H1 (cell line): ENCODE measurements around the gene GUCY1B1. TPM values are rescaled to one million over a fixed set of nuclear protein-coding genes. Genes with fewer than 3 reads are reported as not detected.

Source experiments
- CTCF ChIA-PET: fragments of 300-600 bp; sonication (Branson Sonifier 250); formaldehyde crosslinking; loops from one replicate; lab custom pipeline; 2021; ENCODE audit not compliant: partially characterized antibody; lab: Charles Lee
- POLR2A ChIA-PET: fragments of 300-600 bp; sonication (Branson Sonifier 250); formaldehyde crosslinking; loops from one replicate; lab custom pipeline; 2021; ENCODE audit warnings: inconsistent platforms; ENCODE audit not compliant: partially characterized antibody; lab: Charles Lee
- DNase-seq, 2 experiments: peaks; one replicate each; pipeline versions ENCODE4 v3.0.0 to v3.0.0-alpha.2; 2010 to 2022; ENCODE audit warnings: low spot score in 2 of 2, low read depth in 1 of 2, mixed read lengths in 1 of 2
- FAIRE-seq: peaks from 2 replicates; lab custom pipeline; 2011; peaks lifted over from hg19 to GRCh38; lab: Jason Lieb, UNC
- H2AFZ ChIP-seq: 2 replicates; pipeline ENCODE4 v1.8.1; 2012; ENCODE audit warnings: low read length, inconsistent platforms
- H2AK5ac ChIP-seq: 2 replicates; pipeline ENCODE4 v1.6.1; 2013; ENCODE audit warnings: low read depth, low read length
- H2BK120ac ChIP-seq: replicated peaks from 2 replicates; pipeline ENCODE3; 2013; ENCODE audit warnings: low read depth, low read length, inconsistent platforms
- H2BK12ac ChIP-seq: 2 replicates; pipeline ENCODE4 v1.6.1; 2013; ENCODE audit warnings: low read depth, low read length
- H2BK15ac ChIP-seq: 2 replicates; pipeline ENCODE4 v1.6.1; 2013; ENCODE audit warnings: low read length
- H2BK20ac ChIP-seq: 2 replicates; pipeline ENCODE4 v1.6.1; 2013; ENCODE audit warnings: low read length
- H2BK5ac ChIP-seq: 2 replicates; pipeline ENCODE4 v1.6.1; 2013; ENCODE audit warnings: low read depth, low read length
- H3K14ac ChIP-seq: 2 replicates; pipeline ENCODE4 v1.6.1; 2013; ENCODE audit warnings: inconsistent platforms; ENCODE audit not compliant: insufficient read length
- H3K18ac ChIP-seq: 2 replicates; pipeline ENCODE4 v1.6.1; 2013; ENCODE audit warnings: low read length; ENCODE audit errors: extremely low read depth
- H3K23ac ChIP-seq: 2 replicates; pipeline ENCODE4 v1.6.1; 2013; ENCODE audit warnings: inconsistent platforms; ENCODE audit not compliant: insufficient read length
- H3K23me2 ChIP-seq: 2 replicates; pipeline ENCODE4 v1.6.1; 2013; ENCODE audit warnings: low read depth, low read length
- H3K27ac ChIP-seq: 2 replicates; pipeline ENCODE4 v1.6.1; 2011; ENCODE audit warnings: low read depth, low read length, inconsistent platforms
- H3K27me3 ChIP-seq, 4 experiments: replicated peaks in 1 of 4; 1 replicate in 1 of 4; 2 replicates in 3 of 4; pipeline versions ENCODE4 v1.6.1 to v1.8.1; 2011 to 2013; ENCODE audit warnings: low read length in 3 of 4, mild to moderate bottlenecking in 3 of 4, inconsistent platforms in 2 of 4, mixed read lengths in 2 of 4, moderate library complexity in 1 of 4; ENCODE audit not compliant: control insufficient read depth in 3 of 4, insufficient read depth in 3 of 4; ENCODE audit errors: extremely low read depth in 1 of 4
- H3K36me3 ChIP-seq, 4 experiments: 2 replicates each; pipeline versions ENCODE4 v1.6.1 to v1.8.1; 2011 to 2013; ENCODE audit warnings: mild to moderate bottlenecking in 4 of 4, low read length in 3 of 4, moderate library complexity in 2 of 4, control low read depth in 1 of 4, inconsistent platforms in 1 of 4; ENCODE audit not compliant: insufficient read depth in 4 of 4, control insufficient read depth in 2 of 4
- H3K4ac ChIP-seq: replicated peaks from 2 replicates; pipeline ENCODE3; 2013; ENCODE audit warnings: low read length, low read depth, mixed read lengths, inconsistent platforms; ENCODE audit not compliant: insufficient read length
- H3K4me1 ChIP-seq, 4 experiments: replicated peaks in 1 of 4; 1 replicate in 1 of 4; 2 replicates in 3 of 4; pipeline versions ENCODE4 v1.6.1 to v1.8.1; 2011 to 2013; ENCODE audit warnings: low read length in 3 of 4, inconsistent platforms in 2 of 4, mixed read lengths in 1 of 4; ENCODE audit not compliant: insufficient read depth in 4 of 4, control insufficient read depth in 3 of 4
- H3K4me2 ChIP-seq, 2 experiments: 2 replicates each; pipeline versions ENCODE4 v1.6.1 to v1.8.1; 2011 to 2013; ENCODE audit warnings: low read depth in 2 of 2, low read length in 2 of 2, control low read depth in 1 of 2, inconsistent platforms in 1 of 2, mild to moderate bottlenecking in 1 of 2; ENCODE audit not compliant: insufficient read depth in 1 of 2
- H3K4me3 ChIP-seq, 4 experiments: fragments of 200-600, 300-600 bp in 1 of 4; sonication (generic), shearing (Covaris generic), sonication (Bioruptor Twin) in 1 of 4; 2 replicates each; pipeline versions ENCODE4 v1.5.1 to v1.8.1; 2011 to 2016; ENCODE audit warnings: low read length in 4 of 4, low read depth in 3 of 4, control low read depth in 2 of 4, inconsistent platforms in 2 of 4, mild to moderate bottlenecking in 2 of 4, mixed read lengths in 1 of 4, moderate library complexity in 1 of 4; ENCODE audit not compliant: insufficient read depth in 2 of 4; ENCODE audit errors: extremely low read depth in 1 of 4
- H3K56ac ChIP-seq: replicated peaks from 2 replicates; pipeline ENCODE3; 2013; ENCODE audit warnings: low read depth, mild to moderate bottlenecking, mixed read lengths, low read length, inconsistent platforms; ENCODE audit not compliant: insufficient read length
- H3K79me1 ChIP-seq: 2 replicates; pipeline ENCODE4 v1.6.1; 2013; ENCODE audit warnings: low read depth, low read length, control low read depth
- H3K79me2 ChIP-seq, 2 experiments: 2 replicates each; pipeline versions ENCODE4 v1.6.1 to v1.8.1; 2012 to 2013; ENCODE audit warnings: low read length in 2 of 2, mild to moderate bottlenecking in 2 of 2, inconsistent platforms in 1 of 2; ENCODE audit not compliant: insufficient read depth in 2 of 2, control insufficient read depth in 1 of 2
- H3K9ac ChIP-seq, 4 experiments: replicated peaks in 1 of 4; 1 replicate in 1 of 4; 2 replicates in 3 of 4; pipeline versions ENCODE4 v1.6.1 to v1.8.1; 2011 to 2013; ENCODE audit warnings: low read depth in 3 of 4, low read length in 3 of 4, control low read depth in 2 of 4, mild to moderate bottlenecking in 2 of 4, moderate library complexity in 2 of 4, inconsistent platforms in 1 of 4; ENCODE audit errors: extremely low read depth in 1 of 4
- H3K9me3 ChIP-seq, 2 experiments: 2 replicates each; pipeline versions ENCODE4 v1.6.1 to v1.8.1; 2012 to 2013; ENCODE audit warnings: mild to moderate bottlenecking in 2 of 2, moderate library complexity in 2 of 2, control low read depth in 1 of 2, inconsistent platforms in 1 of 2, low read depth in 1 of 2, low read length in 1 of 2, mixed read lengths in 1 of 2; ENCODE audit not compliant: insufficient read depth in 2 of 2
- H4K20me1 ChIP-seq, 2 experiments: replicated peaks in 1 of 2; 2 replicates each; pipeline versions ENCODE3 to v1.8.1; 2011 to 2013; ENCODE audit warnings: inconsistent platforms in 2 of 2, low read length in 2 of 2, mild to moderate bottlenecking in 1 of 2; ENCODE audit not compliant: insufficient read depth in 2 of 2, control insufficient read depth in 1 of 2
- H4K5ac ChIP-seq: 2 replicates; pipeline ENCODE4 v1.6.1; 2013; ENCODE audit warnings: low read length, low read depth, mixed read lengths, inconsistent platforms; ENCODE audit not compliant: insufficient read length
- H4K8ac ChIP-seq: 2 replicates; pipeline ENCODE4 v1.8.0; 2013; ENCODE audit warnings: mild to moderate bottlenecking, moderate library complexity, low read length, inconsistent platforms; ENCODE audit not compliant: insufficient read depth; ENCODE audit errors: extremely low read depth
- H4K91ac ChIP-seq: replicated peaks from 2 replicates; pipeline ENCODE3; 2013; ENCODE audit warnings: low read length, mixed read lengths, inconsistent platforms; ENCODE audit not compliant: insufficient read length
- BCL11A ChIP-seq, 2 experiments: IDR thresholded peaks; one replicate each; pipeline ENCODE4 v1.6.1; 2011; ENCODE audit warnings: low read depth in 2 of 2, low read length in 2 of 2, mild to moderate bottlenecking in 2 of 2
- CEBPB ChIP-seq: IDR thresholded peaks from 2 replicates; pipeline ENCODE4 v1.6.1; 2012; ENCODE audit warnings: low read depth, low read length
- SIN3A ChIP-seq, 2 experiments: IDR thresholded peaks in 1 of 2; conservative IDR thresholded peaks in 1 of 2; 2 replicates each; pipeline ENCODE4 v1.6.1; 2011 to 2012; ENCODE audit warnings: low read length in 2 of 2, improper control_type of control experiment in 1 of 2, low read depth in 1 of 2, mild to moderate bottlenecking in 1 of 2
- TAF7 ChIP-seq: optimal IDR thresholded peaks from 2 replicates; pipeline ENCODE3; 2011; ENCODE audit warnings: low read depth, mild to moderate bottlenecking, inconsistent platforms, low read length, moderate library complexity, borderline replicate concordance
- WGBS, 2 experiments: shearing (Covaris generic) in 1 of 2; methylation state at CpG; one replicate each; pipeline versions ENCODE4 v1.1.6 to v1.1.7; 2013 to 2015; ENCODE audit warnings: low lambda C conversion rate in 2 of 2, mixed read lengths in 2 of 2, inconsistent platforms in 1 of 2, low coverage in 1 of 2, missing lambda C conversion rate in 1 of 2; ENCODE audit not compliant: insufficient replicate concordance in 2 of 2, insufficient coverage in 1 of 2, insufficient read length in 1 of 2; ENCODE audit errors: extremely low coverage in 1 of 2, missing lambda C conversion rate in 1 of 2; 5-methylcytosine and 5-hydroxymethylcytosine counted together
- polyA plus RNA-seq, 7 experiments: library from polyadenylated mRNA; depleted of rRNA in 3 of 7; stranded (reverse) in 5 of 7; unstranded in 2 of 7; fragments of >200 nt in 5 of 7; fragments of 200-250 nt in 2 of 7; gene quantifications; 1 replicate in 5 of 7; 2 replicates in 1 of 7; 4 replicates in 1 of 7; pipeline versions ENCODE4 v1.2.1 to v1.2.3, GENCODE V29; 2011 to 2013; ENCODE audit warnings: missing spikeins in 2 of 7, mixed read lengths in 2 of 7
- total RNA-seq: library from RNA; stranded (reverse); fragmentation: NEBNext Ultra II Directional; extraction: Animal tissue kit (Norgen Biotek cat#: 25700); gene quantifications from 2 replicates; pipeline ENCODE4 v1.2.1, GENCODE V29; 2021
- TF ChIP-seq, protein P1 (sequence below): IDR thresholded peaks from 2 replicates; pipeline ENCODE4 v1.6.1; 2012; ENCODE audit warnings: inconsistent platforms
- TF ChIP-seq, protein P2 (sequence below): IDR thresholded peaks from 2 replicates; pipeline ENCODE4 v1.6.1; 2012; ENCODE audit warnings: inconsistent platforms

GUCY1B1 gene
- total and polyA plus RNA-seq, 2 of the 8 experiments (the other 6 are each of a cell fraction or from before 2014, with no cell fraction given): 1.5 to 2.9 TPM

DNA sequence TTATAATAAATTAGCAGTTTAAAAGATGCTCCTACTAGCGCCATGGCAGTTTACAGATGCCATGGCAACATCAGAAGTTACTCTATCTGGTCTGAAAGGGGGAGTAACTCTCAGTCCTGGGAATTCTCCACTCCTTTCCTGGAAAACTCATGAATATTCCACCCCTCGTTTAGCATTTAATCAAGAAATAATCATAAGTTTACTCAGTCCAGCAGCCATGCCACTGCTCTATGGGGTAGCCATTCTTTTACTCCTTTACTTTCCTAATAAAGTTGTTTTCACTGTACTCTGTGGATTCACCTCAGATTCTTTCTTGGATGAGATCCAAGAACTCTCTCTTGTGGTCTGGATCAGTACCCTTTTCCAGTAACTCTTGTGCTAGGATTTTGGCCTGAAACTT lies 52.3 kb downstream of the GUCY1B1 start:
- H2BK5ac ChIP-seq: no peak overlapping the region
- H3K4me1 ChIP-seq: no peaks in the 10 kb centered on the region
- H4K20me1 ChIP-seq: no peaks in the 10 kb centered on the region
- no peak overlapping the region for H3K9ac ChIP-seq
- H3K79me2 ChIP-seq: no peaks in the 10 kb centered on the region
- H3K36me3 ChIP-seq: no peaks in the 10 kb centered on the region
- POLR2A ChIA-PET: interaction anchor here (1.4 kb wide), 1 partner anchor 142 kb away, joined by 4 read pairs; the partner anchor contains the start of gene CTSO
- CTCF ChIA-PET: interaction anchor here (0.7 to 6.4 kb wide), 8 partner anchors 10 to 664 kb away, joined by 3 to 69 read pairs (median 3); partner anchors contain the start of gene CTSO
- no peaks in the 10 kb centered on the region for H3K79me1 ChIP-seq
- no peak overlapping the region for H3K14ac ChIP-seq
- no peak overlapping the region for H3K27ac ChIP-seq
- TF ChIP-seq, protein P1, sequence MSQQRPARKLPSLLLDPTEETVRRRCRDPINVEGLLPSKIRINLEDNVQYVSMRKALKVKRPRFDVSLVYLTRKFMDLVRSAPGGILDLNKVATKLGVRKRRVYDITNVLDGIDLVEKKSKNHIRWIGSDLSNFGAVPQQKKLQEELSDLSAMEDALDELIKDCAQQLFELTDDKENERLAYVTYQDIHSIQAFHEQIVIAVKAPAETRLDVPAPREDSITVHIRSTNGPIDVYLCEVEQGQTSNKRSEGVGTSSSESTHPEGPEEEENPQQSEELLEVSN: no peak
- TF ChIP-seq BCL11A (IDR thresholded peaks at IDR 0.05; ENCODE audit: low read depth in 2 of 2, low read length in 2 of 2) (no peak), CEBPB (no peak), TAF7 (no peak), SIN3A (conservative IDR thresholded peaks at IDR 0.05 in 1 of 2, IDR thresholded peaks at IDR 0.05 in 1 of 2; ENCODE audit: low read depth in 1 of 2, low read length in 2 of 2) (no peak)
- TF ChIP-seq, protein P2, sequence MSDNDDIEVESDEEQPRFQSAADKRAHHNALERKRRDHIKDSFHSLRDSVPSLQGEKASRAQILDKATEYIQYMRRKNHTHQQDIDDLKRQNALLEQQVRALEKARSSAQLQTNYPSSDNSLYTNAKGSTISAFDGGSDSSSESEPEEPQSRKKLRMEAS: no peak
- TF ChIP-seq, all 59 proteins: peak for 0
- Histone ChIP-seq H4K91ac (no peak overlapping the region), H3K4me3 (no peak overlapping the region), H2BK12ac (no peak overlapping the region), H2BK120ac (no peak overlapping the region), H4K8ac (no peak overlapping the region), H2AK5ac (no peak overlapping the region), H2BK20ac (no peak overlapping the region), H3K56ac (no peak overlapping the region), H3K9me3 (no peaks in the 10 kb centered on the region), H2AFZ (no peak overlapping the region), H3K23me2 (no peaks in the 10 kb centered on the region), H4K5ac (no peak overlapping the region), H3K23ac (no peak overlapping the region), H3K4ac (no peak overlapping the region), H3K18ac (no peak overlapping the region), H2BK15ac (no peak overlapping the region), H3K27me3 (no peaks in the 10 kb centered on the region), H3K4me2 (no peak overlapping the region)
- DNase-seq (no peak), FAIRE-seq (no peak)
- 87% methylated on average over 2 of the region's 2 CpGs; no CpG with 5 or more reads in 1 of the 2 experiments for WGBS, 2 experiments
